HG03575 (cell line): Measurements from ENCODE around the gene A2ML1.
"Not testable (repeated sequence)": the region's sequence is repeated elsewhere in the genome, so short reads cannot be mapped to it uniquely, and the experiment has no call there.

Experiments used
- ATAC-seq: cut with Tn5 transposase; IDR thresholded peaks from one replicate; pipeline ENCODE4 v1.9.1; 2021; ENCODE audit not compliant: unreplicated experiment, insufficient number of reproducible peaks, low FRiP score; ENCODE audit errors: extremely low read depth

The A2ML1 gene

DNA sequence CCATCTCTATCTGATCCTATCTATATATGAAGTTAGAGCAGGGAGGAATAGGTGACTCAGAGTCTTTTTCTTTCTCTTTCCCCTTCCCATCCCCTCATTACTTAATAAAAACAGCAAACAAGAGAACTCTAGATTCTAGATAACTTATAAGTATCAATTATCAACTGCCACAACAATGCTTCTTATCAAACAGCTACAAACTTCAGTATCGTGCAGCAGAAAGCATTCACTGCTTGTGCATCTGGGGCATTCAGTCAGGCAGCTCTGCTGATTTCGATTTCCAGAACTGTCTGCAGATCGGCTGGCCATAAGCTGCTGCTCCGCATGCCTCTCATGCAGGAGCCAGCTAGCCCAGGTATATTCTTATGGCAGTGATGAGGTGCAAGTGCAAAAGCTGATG is 19.4 kb downstream of the A2ML1 start:
- no peak for ATAC-seq

DNA sequence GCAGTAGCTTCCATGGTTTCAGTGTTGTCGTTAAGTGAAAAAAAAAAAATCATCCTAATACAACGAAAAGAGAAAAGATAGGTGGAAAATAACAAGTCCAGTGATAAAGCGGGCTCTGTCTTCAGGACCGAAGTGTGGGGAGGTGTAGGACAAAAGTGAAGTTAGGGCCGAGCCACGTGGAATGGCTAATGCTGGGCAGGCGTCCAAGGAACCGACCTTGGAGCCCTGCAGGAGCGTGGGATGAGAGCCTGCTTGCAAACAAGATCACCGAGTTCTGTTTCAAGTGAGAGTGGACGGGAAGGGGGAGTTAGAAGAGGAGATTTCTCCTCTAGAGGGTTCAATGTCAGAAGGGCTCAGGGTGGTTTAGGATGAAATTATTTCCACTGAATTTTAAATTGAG is 22.2 kb downstream of the A2ML1 start:
- no peak for ATAC-seq

DNA sequence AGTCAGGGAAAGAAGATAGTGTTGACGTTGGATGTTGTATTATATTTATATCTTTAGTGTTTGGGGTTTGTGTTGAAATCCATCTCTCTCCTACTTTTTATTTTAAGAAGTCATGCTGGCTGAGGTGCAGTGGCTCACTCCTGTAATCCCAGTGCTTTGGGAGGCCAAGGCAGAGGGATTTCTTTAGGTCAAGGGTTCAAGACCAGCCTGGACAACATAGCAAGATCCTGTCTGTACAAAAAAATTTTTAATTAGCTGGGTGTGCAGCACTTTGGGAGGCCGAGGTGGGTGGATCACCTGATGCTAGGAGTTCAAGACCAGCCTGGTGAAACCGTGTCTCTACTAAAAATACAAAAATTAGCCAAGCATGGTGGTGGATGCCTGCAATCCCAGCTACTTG is 23.9 kb downstream of the A2ML1 start:
- no peak for ATAC-seq

DNA sequence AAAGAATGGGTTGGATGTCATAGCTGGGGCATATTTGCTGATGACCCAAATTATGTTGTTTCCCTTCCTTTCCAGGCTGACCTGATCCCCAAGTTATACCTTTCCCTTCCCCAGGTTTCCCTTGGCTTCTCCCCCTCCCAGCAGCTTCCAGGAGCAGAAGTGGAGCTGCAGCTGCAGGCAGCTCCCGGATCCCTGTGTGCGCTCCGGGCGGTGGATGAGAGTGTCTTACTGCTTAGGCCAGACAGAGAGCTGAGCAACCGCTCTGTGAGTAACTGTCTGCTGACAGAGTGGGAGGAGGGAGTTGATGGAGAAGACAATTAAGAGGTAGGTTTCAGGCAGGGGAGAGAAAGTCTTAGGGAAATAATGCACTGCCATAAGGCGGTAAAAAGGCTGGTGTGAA is 25.0 kb downstream of the A2ML1 start:
- no peak for ATAC-seq

DNA sequence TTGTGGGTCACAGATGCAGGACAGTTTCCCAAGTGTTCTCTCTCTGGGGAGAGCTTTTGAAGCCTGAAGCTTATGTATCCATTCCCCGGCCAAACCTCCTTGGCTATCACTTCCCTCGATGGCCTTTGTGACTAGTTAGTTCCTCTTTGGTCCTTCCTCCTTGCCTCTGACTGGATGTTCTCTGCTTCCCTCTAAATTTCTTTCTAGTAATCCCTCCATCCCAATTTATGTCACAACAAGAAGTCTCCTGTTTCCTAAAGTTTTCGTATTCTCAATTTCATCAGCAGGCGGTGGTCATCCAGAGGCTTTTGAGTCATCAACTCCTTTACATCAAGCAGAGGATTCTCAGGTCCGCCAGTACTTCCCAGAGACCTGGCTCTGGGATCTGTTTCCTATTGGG is 27.5 kb downstream of the A2ML1 start:
- no peak for ATAC-seq

DNA sequence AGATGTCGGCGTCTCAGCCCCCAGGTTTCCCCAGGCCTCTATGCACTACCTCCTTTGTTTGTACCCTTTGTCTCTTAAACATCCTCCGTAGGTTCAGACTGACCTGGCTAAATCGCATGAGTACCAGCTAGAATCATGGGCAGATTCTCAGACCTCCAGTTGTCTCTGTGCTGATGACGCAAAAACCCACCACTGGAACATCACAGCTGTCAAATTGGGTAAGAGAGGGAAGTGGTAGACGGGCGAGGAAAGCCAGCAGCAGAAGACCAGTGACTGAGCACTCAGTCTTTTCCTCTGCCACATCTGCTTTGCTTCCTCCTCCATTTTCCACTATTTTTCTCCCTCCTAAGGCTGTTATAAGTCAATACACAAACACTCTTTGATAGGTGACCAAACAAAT is 29.7 kb downstream of the A2ML1 start:
- no peak for ATAC-seq

DNA sequence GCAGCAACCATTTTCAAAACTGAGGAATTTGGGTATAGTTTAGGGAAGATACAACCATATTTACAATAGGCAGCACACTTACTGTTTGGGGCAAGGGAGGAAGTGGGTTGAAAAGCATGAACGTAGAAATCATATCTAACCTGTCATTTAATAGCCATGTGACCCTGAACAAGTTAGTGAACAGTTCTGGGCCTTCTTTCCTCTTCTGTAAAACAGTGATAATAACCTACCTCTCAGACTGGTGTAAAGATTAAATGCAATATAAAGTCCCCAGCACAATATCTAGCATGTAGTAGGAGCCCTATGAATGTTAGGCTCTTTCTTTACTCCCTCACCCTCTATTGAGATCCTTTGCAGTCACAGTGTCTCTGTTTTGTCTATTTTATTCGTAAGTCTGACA is 33.5 kb downstream of the A2ML1 start:
- no peak for ATAC-seq

DNA sequence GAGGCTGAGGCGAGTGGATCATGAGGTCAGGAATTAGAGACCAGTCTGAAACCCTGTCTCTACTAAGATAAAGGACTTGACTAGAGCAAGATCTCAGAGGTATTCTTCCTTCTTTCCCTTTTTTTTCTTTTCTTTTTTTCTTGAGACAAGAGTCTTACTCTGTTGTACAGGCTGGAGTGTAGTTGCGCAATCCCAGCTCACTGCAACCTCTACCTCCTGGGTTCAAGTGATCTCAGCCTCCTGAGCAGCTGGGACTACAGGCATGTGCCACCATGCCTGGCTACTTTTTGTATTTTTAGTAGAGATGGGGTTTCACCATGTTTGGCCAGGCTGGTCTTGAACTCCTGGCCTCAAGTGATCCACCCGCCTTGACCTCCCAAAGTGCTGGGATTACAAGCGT is 37.0 kb downstream of the A2ML1 start:
- ATAC-seq: not testable (repeated sequence)

DNA sequence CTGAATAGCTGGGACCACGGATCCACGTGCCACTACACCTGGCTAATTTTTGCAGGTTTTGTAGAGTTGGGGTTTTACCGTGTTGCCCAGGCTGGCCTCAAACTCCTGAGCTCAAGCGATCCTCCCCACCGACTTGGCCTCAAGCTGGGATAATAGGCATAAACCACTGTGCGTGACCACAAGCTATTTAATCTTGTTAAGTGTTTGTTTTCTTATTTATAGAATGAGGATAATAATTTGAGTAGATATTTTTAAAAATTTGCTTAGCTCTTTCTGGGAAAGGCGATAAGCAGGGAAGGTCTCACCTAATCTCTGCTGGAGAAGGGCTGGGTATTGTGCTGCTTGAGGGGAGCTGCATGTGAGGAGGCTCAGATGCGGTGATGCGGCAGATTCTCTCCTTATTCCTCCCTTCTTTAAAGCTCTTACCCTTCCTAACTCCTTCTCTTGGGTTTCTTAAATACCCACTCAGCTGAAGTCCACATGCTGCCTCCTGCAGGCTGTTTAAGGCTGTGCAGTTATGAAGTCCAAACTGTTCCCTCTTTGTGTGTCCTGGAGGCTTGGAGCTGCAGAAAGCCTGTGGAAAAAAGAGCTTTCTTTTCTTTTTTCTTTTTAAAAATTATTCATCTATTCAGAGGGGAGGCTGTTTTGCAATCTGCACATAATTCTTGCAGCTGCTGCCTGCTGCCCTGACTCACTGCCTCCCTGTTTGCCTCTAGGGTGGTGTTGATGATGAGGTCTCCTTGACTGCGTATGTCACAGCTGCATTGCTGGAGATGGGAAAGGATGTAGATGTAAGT is 37.9 kb downstream of the A2ML1 start:
- no peak for ATAC-seq

DNA sequence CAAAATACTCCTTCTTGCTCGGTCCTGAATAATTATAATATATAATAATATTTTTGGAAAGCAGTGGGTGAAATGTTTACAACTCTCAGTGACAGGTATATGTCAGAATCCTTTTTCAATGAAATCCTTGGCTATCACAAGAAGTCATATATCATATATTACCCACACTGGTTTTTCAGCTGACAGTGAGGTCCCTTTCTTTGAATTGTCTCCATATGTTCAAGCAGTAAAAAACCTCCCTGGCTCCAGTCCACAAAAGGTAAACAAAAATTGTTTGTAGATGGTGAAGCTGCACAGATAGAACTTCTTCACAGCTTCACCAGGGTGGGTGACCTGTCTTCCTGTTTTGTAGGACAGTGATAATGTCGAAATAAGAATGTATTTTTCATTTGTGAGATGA is 44.0 kb downstream of the A2ML1 start:
- ATAC-seq: no peak

DNA sequence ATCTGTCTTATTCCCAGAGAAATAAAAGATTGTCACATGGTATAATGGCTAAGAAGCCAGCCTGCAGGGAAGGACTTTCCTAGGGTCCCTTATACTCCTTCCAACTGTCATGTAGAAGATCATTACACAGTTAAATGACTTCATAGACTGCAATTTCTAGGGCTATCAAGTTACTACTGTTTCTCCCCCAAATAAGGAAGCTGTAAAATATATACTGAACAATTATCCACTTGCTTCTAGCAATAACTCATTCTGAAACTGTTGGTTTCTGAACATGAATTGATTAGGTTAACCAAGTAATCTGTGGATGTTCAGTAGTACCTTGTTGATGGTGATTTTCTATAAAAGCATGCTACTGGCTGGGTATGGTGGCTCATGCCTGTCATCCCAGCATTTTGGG is 44.6 kb downstream of the A2ML1 start:
- no peak for ATAC-seq

DNA sequence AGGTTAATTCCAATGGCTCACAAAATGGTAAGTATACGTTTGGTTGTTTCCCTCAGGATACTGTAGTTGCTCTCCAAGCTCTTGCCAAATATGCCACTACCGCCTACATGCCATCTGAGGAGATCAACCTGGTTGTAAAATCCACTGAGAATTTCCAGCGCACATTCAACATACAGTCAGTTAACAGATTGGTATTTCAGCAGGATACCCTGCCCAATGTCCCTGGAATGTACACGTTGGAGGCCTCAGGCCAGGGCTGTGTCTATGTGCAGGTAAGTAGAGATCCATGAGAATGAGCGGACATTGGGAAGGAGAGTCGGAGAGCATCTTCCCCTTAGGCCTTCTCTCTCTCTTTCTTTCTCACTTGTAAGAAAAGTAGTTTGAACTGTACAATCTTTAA is 45.4 kb downstream of the A2ML1 start:
- no peak for ATAC-seq

DNA sequence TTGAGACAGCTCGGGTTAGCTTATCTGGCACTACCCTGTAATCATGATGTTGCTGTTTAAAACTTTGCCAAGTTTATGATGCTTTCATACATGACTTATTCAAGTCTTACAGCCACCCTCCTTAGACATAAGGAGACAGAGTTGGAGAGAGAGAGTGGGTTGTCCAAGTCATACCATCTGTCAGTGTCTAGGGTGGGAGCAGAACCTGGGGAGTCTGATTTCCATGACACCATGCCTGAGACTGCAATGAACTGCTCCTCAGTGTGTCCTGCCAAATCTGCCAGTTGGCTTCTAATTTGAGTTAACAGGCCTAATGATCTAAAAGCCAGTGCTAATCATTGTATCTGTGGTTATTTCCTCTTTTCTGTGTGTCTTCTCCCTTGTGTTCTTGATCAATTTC is 48.2 kb downstream of the A2ML1 start:
- ATAC-seq: no peak

DNA sequence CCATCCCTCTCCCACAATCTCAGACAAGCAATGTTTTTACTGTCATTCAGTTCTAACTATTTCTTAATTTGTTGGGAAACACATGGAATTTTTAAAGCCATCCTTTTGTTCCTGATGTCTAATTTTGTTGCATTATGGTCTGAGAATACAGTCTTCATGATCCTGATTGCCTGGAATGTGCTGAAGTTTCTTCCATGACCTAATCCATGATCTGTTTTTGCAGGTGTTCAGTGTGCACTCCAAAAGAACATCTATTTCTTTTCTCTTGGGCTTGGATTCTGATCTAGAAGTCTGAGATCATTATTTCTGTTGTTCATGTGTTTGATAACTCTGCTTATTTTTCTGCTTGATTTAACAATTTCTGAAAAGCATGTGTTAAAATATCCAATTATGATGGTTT is 48.6 kb downstream of the A2ML1 start:
- no peak for ATAC-seq

DNA sequence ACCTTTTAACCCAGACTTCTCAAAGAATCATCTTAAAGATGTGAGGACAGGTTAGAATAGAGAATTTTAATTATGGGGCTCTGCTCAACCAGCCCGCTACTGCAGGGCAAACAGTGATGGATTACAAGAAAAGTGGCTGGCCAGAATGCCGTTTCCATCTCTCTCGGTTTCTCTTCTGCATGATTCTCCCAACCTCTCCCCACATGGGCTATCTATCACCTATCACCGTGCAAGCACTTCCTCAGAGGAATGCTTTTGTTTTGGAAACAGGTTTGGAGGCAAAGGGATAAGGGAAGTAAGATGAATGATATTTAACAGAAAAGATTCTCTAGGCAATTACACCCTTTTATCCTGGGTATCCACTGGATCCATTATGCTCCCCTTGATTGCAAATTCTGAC is 54.5 kb downstream of the A2ML1 start:
- ATAC-seq: no peak

DNA sequence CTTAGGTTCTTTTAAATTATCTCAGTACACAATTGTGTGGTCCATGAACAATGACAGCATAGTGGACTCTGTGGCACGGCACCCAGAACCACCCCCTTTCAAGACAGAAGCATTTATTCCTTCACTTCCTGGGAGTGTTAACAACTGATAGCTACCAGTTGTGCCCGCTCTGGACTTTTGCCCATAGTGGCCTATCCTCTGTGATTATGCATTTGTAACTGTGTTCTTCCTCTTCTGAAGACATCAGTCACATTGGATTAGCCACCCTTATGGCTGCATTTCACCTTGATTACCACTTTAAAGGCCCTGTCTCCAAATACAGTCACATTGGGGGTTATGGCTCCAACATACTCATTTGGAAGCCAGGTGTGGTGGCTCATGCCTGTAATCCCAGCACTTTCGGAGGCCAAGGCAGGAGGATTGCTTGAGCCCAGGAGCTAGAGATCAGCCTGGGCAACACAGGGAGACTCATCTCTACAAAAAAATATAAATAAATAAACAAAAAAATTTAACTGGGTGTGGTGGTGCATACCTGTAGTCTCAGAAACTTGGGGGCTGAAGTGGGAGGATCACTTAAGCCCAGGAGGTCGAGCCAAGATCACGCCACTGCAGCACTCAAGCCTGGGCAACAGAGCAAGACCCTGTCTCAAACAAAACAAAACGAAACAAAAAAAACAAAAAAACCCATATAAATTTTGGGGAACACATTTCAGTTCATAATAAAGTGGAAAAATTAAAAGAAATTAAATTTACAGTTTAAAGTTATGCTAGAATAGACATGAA is 64.3 kb downstream of the A2ML1 start:
- no peak for ATAC-seq

DNA sequence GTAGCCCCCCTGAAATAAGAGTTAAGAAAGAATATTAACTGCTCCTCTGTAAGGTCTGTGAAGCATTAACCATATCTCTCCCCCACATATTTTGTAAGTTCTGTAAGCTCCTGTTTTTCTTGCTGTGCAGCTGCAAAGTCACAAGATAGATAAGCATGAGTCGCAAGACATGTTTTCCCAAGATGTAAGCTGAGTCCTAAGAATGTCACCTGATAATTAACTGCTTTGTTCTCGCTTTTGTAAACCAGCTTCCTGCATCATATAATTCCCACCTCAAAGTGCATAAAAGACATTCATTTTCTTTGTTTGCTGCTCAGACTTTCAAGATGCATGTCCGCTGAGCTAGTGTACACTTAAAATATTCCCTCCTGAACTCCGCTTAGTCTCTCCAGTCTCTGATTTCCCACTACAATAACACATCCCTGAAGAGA is 64.9 kb downstream of the A2ML1 start:
- ATAC-seq: no peak

DNA sequence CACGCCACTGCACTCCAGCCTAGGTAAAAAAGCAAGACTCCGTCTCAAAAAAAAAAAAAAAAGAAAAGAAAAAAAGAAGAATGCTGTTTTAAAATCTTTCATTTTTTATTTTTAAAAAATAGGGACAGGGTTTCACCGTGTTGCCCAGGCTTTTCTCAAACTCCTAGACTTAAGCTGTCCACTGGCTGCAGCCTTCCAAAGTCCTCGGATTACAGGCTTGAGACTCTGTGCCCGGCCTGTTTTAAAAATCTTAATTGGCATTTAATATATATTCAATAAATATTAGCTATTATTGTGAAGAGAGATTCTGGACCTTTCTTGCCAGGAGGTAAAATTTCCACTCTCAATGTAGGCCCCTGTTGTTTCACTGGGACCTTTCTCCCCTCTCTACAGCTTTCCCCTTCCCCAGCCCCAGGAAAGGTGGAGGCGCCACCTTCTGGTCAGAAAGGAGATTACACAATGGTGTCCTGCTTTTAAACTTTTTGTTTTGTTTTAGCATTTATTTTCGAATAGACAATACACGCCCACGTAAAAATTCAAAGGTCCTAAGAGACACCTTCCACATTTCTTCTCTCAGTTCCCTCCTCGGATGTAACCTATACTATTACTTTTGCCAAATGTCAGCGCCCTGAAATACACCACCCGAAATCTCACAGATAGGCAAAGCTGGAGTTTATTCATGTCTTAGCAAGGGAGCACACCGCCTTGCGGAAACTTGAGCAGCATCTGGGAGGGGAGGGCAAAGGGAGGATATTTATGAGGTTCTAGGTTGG is 68.1 kb downstream of the A2ML1 start:
- ATAC-seq: no peak

DNA sequence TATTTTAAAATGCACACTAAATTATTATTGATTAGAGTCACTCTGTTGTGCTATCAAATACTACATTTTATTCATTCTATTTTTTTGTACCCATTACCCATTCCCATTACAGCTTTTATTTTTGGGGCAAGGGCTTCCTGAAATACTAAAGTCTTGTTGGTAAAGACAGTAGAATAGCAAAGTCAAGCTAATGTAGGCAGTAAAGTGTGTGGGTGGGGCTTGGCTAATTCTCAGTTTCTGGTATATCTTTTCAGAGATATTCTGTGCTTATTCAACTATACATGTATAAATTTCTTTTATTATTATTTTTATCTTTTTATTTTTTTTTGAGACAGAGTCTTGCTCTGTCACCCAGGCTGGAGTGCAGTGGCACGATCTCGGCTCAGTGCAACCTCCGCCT is 69.6 kb downstream of the A2ML1 start:
- no peak for ATAC-seq

DNA sequence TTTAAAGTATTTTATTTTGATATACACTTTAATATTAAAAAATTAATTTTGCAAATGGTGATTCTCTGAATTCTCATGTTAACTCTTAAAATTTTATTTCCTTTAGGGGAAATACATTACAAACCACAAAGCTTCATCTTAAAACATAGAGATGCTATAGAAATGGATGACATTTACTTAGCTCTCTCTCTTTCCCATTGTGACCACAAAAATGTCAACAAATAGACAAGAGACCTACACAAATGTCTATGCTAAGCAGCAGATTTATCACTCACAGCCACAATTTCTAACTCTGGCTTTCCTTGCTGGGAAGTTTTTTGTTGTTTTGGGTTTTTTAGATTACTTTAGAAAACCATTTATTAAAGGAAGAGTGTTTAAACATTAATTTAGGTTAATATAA is 72.0 kb downstream of the A2ML1 start:
- no peak for ATAC-seq
